Body of pancreas (tissue), 4 donors: ENCODE measurements around the gene ATRN. TPM values are rescaled to one million over a fixed set of nuclear protein-coding genes. Genes with fewer than 3 reads are reported as not detected.

Experiments used
- ATAC-seq: fragments of 150-250 bp; one replicate; pipeline ENCODE4 v1.9.1; 2016
- DNase-seq, 4 donors: peaks; one replicate each; pipeline ENCODE4 v3.0.0-alpha.2; 2019
- H3K27ac ChIP-seq, 4 donors: fragments of 200-600 bp; sonication (generic); 1 replicate in 3 of 4; 2 replicates in 1 of 4; pipeline versions ENCODE4 v1.5.1 to v1.6.1; 2016 to 2019; ENCODE audit warnings: mild to moderate bottlenecking in 1 of 4, mixed read lengths in 1 of 4, moderate library complexity in 1 of 4
- H3K27me3 ChIP-seq, 2 donors: fragments of 200-600 bp; sonication (generic); one replicate each; pipeline ENCODE4 v1.6.0; 2016; ENCODE audit warnings: mild to moderate bottlenecking in 1 of 2
- H3K36me3 ChIP-seq, 2 donors: fragments of 200-600 bp; sonication (generic); replicated peaks in 1 of 2; 2 replicates each; pipeline ENCODE4 v1.5.1; 2016; ENCODE audit warnings: low read depth in 2 of 2; ENCODE audit not compliant: insufficient read depth in 1 of 2
- H3K4me1 ChIP-seq: fragments of 200-600 bp; sonication (generic); one replicate; pipeline ENCODE4 v1.6.0; 2016
- H3K4me3 ChIP-seq, 2 donors: fragments of 200-600 bp; sonication (generic); 1 replicate in 1 of 2; 2 replicates in 1 of 2; pipeline ENCODE4 v1.5.1; 2016 to 2019
- H3K9me3 ChIP-seq, 3 donors: fragments of 200-600 bp; sonication (generic); 1 replicate in 2 of 3; 2 replicates in 1 of 3; pipeline ENCODE4 v1.5.1; 2016
- POLR2A ChIP-seq, 3 donors: fragments of 450-650 bp; IDR thresholded peaks; one replicate each; pipeline ENCODE4 v1.6.1; 2016; ENCODE audit warnings: antibody characterized with exemption in 3 of 3, mild to moderate bottlenecking in 2 of 3
- WGBS, 2 donors: methylation state at CpG; one replicate each; pipeline ENCODE4 v1.1.5; 2017; 5-methylcytosine and 5-hydroxymethylcytosine counted together
- intact Hi-C: fragments of 100-400 bp; cut with DNase I; formaldehyde crosslinking; loops from one replicate; pipeline ENCODE4 v1.15.1; 2023
- total RNA-seq, 2 donors: library from RNA; depleted of rRNA; stranded (reverse); fragments of >200 nt; gene quantifications; one replicate each; pipeline ENCODE4 v1.1.0, GENCODE V29; 2016
- TF ChIP-seq, protein P1 (sequence below), 7 experiments: fragments of 450-650 bp in 4 of 7; fragments of 200-600 bp in 3 of 7; sonication (generic) in 3 of 7; IDR thresholded peaks; one replicate each; pipeline ENCODE4 v1.5.1; 2016 to 2019; ENCODE audit warnings: antibody characterized with exemption in 7 of 7

Gene ATRN
- total RNA-seq, 2 donors from 2014 or later: 17.6 to 18.8 TPM

GRCh38 chr20:3667434-3668037 is 196.7 kb downstream of the ATRN start:
- H3K36me3 ChIP-seq: no peaks in the 10 kb centered on the region
- 86% methylated on average over 7 to 8 of the region's 8 CpGs for WGBS, 2 donors
- H3K9me3 ChIP-seq: no peaks in the 10 kb centered on the region
- DNase-seq (no peak), ATAC-seq (no peak)
- no peak for TF ChIP-seq POLR2A (IDR thresholded peaks at IDR 0.05)
- TF ChIP-seq, protein P1, sequence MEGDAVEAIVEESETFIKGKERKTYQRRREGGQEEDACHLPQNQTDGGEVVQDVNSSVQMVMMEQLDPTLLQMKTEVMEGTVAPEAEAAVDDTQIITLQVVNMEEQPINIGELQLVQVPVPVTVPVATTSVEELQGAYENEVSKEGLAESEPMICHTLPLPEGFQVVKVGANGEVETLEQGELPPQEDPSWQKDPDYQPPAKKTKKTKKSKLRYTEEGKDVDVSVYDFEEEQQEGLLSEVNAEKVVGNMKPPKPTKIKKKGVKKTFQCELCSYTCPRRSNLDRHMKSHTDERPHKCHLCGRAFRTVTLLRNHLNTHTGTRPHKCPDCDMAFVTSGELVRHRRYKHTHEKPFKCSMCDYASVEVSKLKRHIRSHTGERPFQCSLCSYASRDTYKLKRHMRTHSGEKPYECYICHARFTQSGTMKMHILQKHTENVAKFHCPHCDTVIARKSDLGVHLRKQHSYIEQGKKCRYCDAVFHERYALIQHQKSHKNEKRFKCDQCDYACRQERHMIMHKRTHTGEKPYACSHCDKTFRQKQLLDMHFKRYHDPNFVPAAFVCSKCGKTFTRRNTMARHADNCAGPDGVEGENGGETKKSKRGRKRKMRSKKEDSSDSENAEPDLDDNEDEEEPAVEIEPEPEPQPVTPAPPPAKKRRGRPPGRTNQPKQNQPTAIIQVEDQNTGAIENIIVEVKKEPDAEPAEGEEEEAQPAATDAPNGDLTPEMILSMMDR (IDR thresholded peaks at IDR 0.05): no peak
- intact Hi-C loops: no loop called here
- no peak overlapping the region for H3K27ac ChIP-seq
- peaks cover 0 to 18% of the 10 kb centered on the region in 2 donors for H3K27me3 ChIP-seq
- no peak overlapping the region for H3K4me3 ChIP-seq
- peaks cover 4% of the 10 kb centered on the region for H3K4me1 ChIP-seq

GRCh38 chr20:3669710-3670367 is 199.0 kb downstream of the ATRN start:
- Histone ChIP-seq H3K4me1 (peaks cover 10% of the 10 kb centered on the region), H3K27ac (no peak overlapping the region), H3K9me3 (no peaks in the 10 kb centered on the region), H3K36me3 (no peaks in the 10 kb centered on the region), H3K4me3 (no peak overlapping the region), H3K27me3 (peaks cover 0 to 28% of the 10 kb centered on the region in 2 donors)
- no peak for ATAC-seq
- 81% methylated on average over 13 of the region's 13 CpGs for WGBS, 2 donors
- DNase-seq: no peak
- TF ChIP-seq POLR2A (IDR thresholded peaks at IDR 0.05): no peak
- TF ChIP-seq, protein P1 (IDR thresholded peaks at IDR 0.05): no peak
- intact Hi-C loops: loop anchor here (10.0 kb wide), 2 partner anchors 185 to 405 kb away; no protein-coding TSS in a partner anchor

GRCh38 chr20:3670511-3670910 is 199.7 kb downstream of the ATRN start:
- Histone ChIP-seq H3K4me3 (no peak overlapping the region), H3K27ac (no peak overlapping the region), H3K27me3 (peaks cover 0 to 28% of the 10 kb centered on the region in 2 donors), H3K36me3 (no peaks in the 10 kb centered on the region), H3K4me1 (peaks cover 10% of the 10 kb centered on the region), H3K9me3 (no peaks in the 10 kb centered on the region)
- TF ChIP-seq, protein P1 (IDR thresholded peaks at IDR 0.05): no peak
- no peak for TF ChIP-seq POLR2A (IDR thresholded peaks at IDR 0.05)
- WGBS, 2 donors: 46 to 47% methylated on average over 6 of the region's 6 CpGs
- ATAC-seq (no peak), DNase-seq (no peak)
- intact Hi-C loops: loop anchor here (10.0 kb wide), 2 partner anchors 184 to 404 kb away; no protein-coding TSS in a partner anchor

DNA sequence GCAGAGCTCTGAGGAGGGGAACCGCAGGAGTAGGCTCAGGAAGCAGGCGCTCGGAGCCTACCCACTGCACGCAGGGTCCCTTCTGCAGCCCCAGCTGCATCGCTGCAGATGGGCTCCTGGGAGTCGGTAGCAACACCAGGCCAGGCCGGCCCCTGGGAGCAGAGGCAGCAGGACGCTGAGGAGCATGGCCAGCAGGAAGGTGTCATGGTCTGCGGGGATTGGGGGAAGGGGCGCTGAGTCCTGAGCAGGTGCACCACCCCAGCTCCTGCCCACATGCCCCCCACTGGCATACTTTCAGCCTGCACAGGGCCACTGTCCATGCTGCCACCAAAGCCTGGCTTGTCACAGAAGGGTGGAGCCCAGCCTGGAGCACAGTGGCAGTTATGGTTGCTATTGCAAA is 200.1 kb downstream of the ATRN start:
- WGBS, 2 donors: 68 to 80% methylated on average over 3 to 10 of the region's 10 CpGs
- intact Hi-C loops: loop anchor here (10.0 kb wide), 2 partner anchors 184 to 404 kb away; no protein-coding TSS in a partner anchor
- DNase-seq (no peak), ATAC-seq (no peak)
- Histone ChIP-seq H3K4me1 (peaks cover 10% of the 10 kb centered on the region), H3K27ac (no peak overlapping the region), H3K36me3 (no peaks in the 10 kb centered on the region), H3K4me3 (no peak overlapping the region), H3K9me3 (no peaks in the 10 kb centered on the region), H3K27me3 (peaks cover 0 to 28% of the 10 kb centered on the region in 2 donors)
- TF ChIP-seq POLR2A (IDR thresholded peaks at IDR 0.05): no peak
- TF ChIP-seq, protein P1 (IDR thresholded peaks at IDR 0.05): no peak
